GM12878 (cell line): ENCODE data around the gene RP9. TPM values are rescaled to one million over a fixed set of nuclear protein-coding genes. Genes with fewer than 3 reads are reported as not detected.

ENCODE experiments used
- ATAC-seq: fragments of 200-7000 bp; cut with Tn5 transposase; 3 replicates; pipeline ENCODE4 v1.9.1; 2020; ENCODE audit warnings: mild to moderate bottlenecking, moderate library complexity
- BruUV-seq: library from RNA; stranded (reverse); fragments of 400-500 nt; replicated peaks from 2 replicates; lab custom pipeline; 2021; lab: Mats Ljungman, UMichigan
- CTCF ChIA-PET: fragments of 300-600 bp; sonication (Branson Sonifier 250); formaldehyde crosslinking; extraction: SDS; loops from one replicate; lab custom pipeline; 2021; ENCODE audit warnings: inconsistent platforms; lab: Yijun Ruan, JAX
- POLR2A ChIA-PET: fragments of 350-600 bp; formaldehyde crosslinking; extraction: SDS; loops from one replicate; lab custom pipeline; 2021; ENCODE audit warnings: inconsistent platforms; lab: Charles Lee
- RAD21 ChIA-PET: fragments of 300-600 bp; sonication (Branson Sonifier 250); formaldehyde crosslinking; loops from one replicate; lab custom pipeline; 2023; ENCODE audit warnings: antibody characterized with exemption; ENCODE audit not compliant: unreplicated experiment; lab: Charles Lee
- SMC1A ChIA-PET: fragments of 300-600 bp; sonication (Branson Sonifier 250); formaldehyde crosslinking; loops from one replicate; lab custom pipeline; 2023; ENCODE audit not compliant: unreplicated experiment, uncharacterized antibody; lab: Charles Lee
- DNase-seq: peaks from one replicate; pipeline ENCODE4 v3.0.0-alpha.2; 2011; ENCODE audit warnings: low read depth, low spot score
- FAIRE-seq: peaks from 3 replicates; lab custom pipeline; 2011; peaks lifted over from hg19 to GRCh38; lab: Jason Lieb, UNC
- H2AFZ ChIP-seq: 2 replicates; pipeline ENCODE4 v1.6.0; 2011; ENCODE audit warnings: low read depth, low read length, control low read depth; ENCODE audit not compliant: control insufficient read depth
- H3K27ac ChIP-seq: 2 replicates; pipeline ENCODE4 v1.5.1; 2011; ENCODE audit warnings: control low read depth; ENCODE audit not compliant: control insufficient read depth, insufficient read depth
- H3K27me3 ChIP-seq, 2 experiments: replicated peaks in 1 of 2; 2 replicates each; pipeline versions ENCODE4 v1.6.0 to v1.6.1; 2011; ENCODE audit warnings: low read length in 1 of 2; ENCODE audit not compliant: control insufficient read depth in 2 of 2, insufficient read depth in 2 of 2
- H3K36me3 ChIP-seq, 2 experiments: 2 replicates each; pipeline ENCODE4 v1.5.1; 2011; ENCODE audit warnings: low read length in 1 of 2; ENCODE audit not compliant: control insufficient read depth in 2 of 2, insufficient read depth in 2 of 2
- H3K4me1 ChIP-seq: 2 replicates; pipeline ENCODE4 v1.6.1; 2011; ENCODE audit warnings: mild to moderate bottlenecking, low read length, moderate library complexity, mixed read lengths; ENCODE audit not compliant: control insufficient read depth, insufficient read depth
- H3K4me2 ChIP-seq: 2 replicates; pipeline ENCODE4 v1.6.0; 2011; ENCODE audit warnings: control low read depth; ENCODE audit not compliant: control insufficient read depth, insufficient read depth
- H3K4me3 ChIP-seq: fragments of 200-600 bp; sonication (generic); 2 replicates; pipeline ENCODE4 v1.5.1; 2016
- H3K79me2 ChIP-seq: 2 replicates; pipeline ENCODE4 v1.6.0; 2011; ENCODE audit warnings: low read length; ENCODE audit not compliant: control insufficient read depth, insufficient read depth
- H3K9ac ChIP-seq: 2 replicates; pipeline ENCODE4 v1.8.0; 2011; ENCODE audit warnings: low read length, control low read depth, mixed read lengths; ENCODE audit not compliant: control insufficient read depth, insufficient read depth
- H3K9me3 ChIP-seq: replicated peaks from 3 replicates; pipeline ENCODE4 v1.5.1; 2011; ENCODE audit warnings: mild to moderate bottlenecking, low read length; ENCODE audit not compliant: control insufficient read depth, insufficient read depth
- H4K20me1 ChIP-seq: 2 replicates; pipeline ENCODE4 v1.6.0; 2011; ENCODE audit not compliant: control insufficient read depth, insufficient read depth
- IKZF2 ChIP-seq, 2 experiments: fragments of 450-650 bp; IDR thresholded peaks; 2 replicates each; pipeline ENCODE4 v1.6.1; 2017; ENCODE audit warnings: mild to moderate bottlenecking in 2 of 2, moderate library complexity in 2 of 2
- KDM1A ChIP-seq: fragments of 200-600 bp; sonication (generic); IDR thresholded peaks from 2 replicates; pipeline ENCODE4 v1.6.1; 2016; ENCODE audit warnings: borderline replicate concordance
- PBX3 ChIP-seq: IDR thresholded peaks from 2 replicates; pipeline ENCODE4 v1.6.1; 2011; ENCODE audit warnings: mild to moderate bottlenecking, low read depth, low read length, moderate library complexity; ENCODE audit not compliant: insufficient replicate concordance
- POU2F2 ChIP-seq: IDR thresholded peaks from 3 replicates; pipeline ENCODE4 v1.6.1; 2011; ENCODE audit warnings: low read depth, mild to moderate bottlenecking, low read length, borderline replicate concordance
- SPI1 ChIP-seq: IDR thresholded peaks from 2 replicates; pipeline ENCODE4 v1.6.1; 2011; ENCODE audit warnings: low read depth, mild to moderate bottlenecking, low read length, moderate library complexity, borderline replicate concordance; ENCODE audit not compliant: insufficient read depth
- SUZ12 ChIP-seq: fragments of 200-600 bp; sonication (generic); IDR thresholded peaks from one replicate; pipeline ENCODE4 v1.6.1; 2018; ENCODE audit warnings: antibody characterized with exemption, mild to moderate bottlenecking; ENCODE audit not compliant: unreplicated experiment
- ZBTB11 ChIP-seq: fragments of 450-650 bp; formaldehyde crosslinking; IDR thresholded peaks from 2 replicates; pipeline ENCODE4 v1.5.0; 2022; ENCODE audit warnings: mild to moderate bottlenecking, missing genetic modification characterization
- ZNF24 ChIP-seq: fragments of 450-650 bp; IDR thresholded peaks from 2 replicates; pipeline ENCODE4 v1.6.1; 2017; ENCODE audit warnings: antibody characterized with exemption, mild to moderate bottlenecking
- ZSCAN29 ChIP-seq: fragments of 450-650 bp; IDR thresholded peaks from 2 replicates; pipeline ENCODE4 v1.6.1; 2017; ENCODE audit warnings: mild to moderate bottlenecking, moderate library complexity
- in situ Hi-C: fragments of 300-500 bp; cut with MboI; formaldehyde crosslinking; loops from 9 replicates; pipeline ENCODE4 v1.14.3; 2018; ENCODE audit warnings: mixed read lengths
- intact Hi-C: fragments of 100-400 bp; cut with micrococcal nuclease; formaldehyde crosslinking; loops from one replicate; pipeline ENCODE4 v1.14.2; 2022; ENCODE audit not compliant: unreplicated experiment
- polyA plus RNA-seq, 11 experiments: library from polyadenylated mRNA; depleted of rRNA in 4 of 11; unstranded in 6 of 11; stranded (reverse) in 5 of 11; fragments of >200 nt; fragmentation: Nextera tagmentation in 4 of 11; fragmentation: Illumina TruSeq in 1 of 11; extraction: Ambion mirVana in 4 of 11; extraction: Trizol in 1 of 11; gene quantifications; 1 replicate in 1 of 11; 2 replicates in 10 of 11; pipeline versions ENCODE4 v1.2.1 to v1.2.3, GENCODE V29; 2011 to 2016; ENCODE audit warnings: inconsistent platforms in 2 of 11, missing spikeins in 2 of 11, low read depth in 1 of 11
- total RNA-seq, 4 experiments: library from RNA; depleted of rRNA in 3 of 4; stranded (reverse); fragments of >200 nt in 3 of 4; fragmentation: Illumina TruSeq in 1 of 4; extraction: Trizol in 1 of 4; gene quantifications; 2 replicates each; pipeline versions ENCODE4 v1.2.1 to v1.2.3, GENCODE V29; 2013 to 2021
- TF ChIP-seq, protein P1 (sequence below): fragments of 450-650 bp; IDR thresholded peaks from 2 replicates; pipeline ENCODE4 v1.6.1; 2017; ENCODE audit warnings: mild to moderate bottlenecking
- TF ChIP-seq, protein P2 (sequence below): fragments of 450-650 bp; formaldehyde crosslinking; IDR thresholded peaks from 2 replicates; pipeline ENCODE4 v1.4.0; 2022; ENCODE audit warnings: mild to moderate bottlenecking, moderate library complexity

RP9 gene
- total and polyA plus RNA-seq, 10 of the 15 experiments (the other 5 are each of a cell fraction or from before 2014, with no cell fraction given) = 7.6 to 25.3 (median 16.9) TPM

DNA sequence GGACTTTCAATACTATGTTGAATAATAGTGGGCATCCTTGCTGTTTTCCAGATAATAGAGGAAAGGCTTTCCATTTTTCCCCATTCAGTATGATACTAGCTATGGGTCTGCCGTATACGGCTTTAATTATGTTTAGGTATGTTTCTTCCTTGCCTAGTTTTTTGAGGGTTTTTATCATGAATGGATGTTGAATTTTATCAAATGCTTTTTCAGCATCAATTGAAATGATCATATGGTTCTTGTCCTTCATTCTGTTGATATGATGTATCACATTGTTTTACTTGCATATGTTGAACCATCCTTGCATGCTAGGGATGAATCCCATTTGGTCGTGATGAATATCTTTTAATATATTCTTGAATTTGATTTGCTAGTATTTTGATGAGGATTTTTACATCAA is 9.2 kb upstream of the RP9 start (continued):
- no peak for TF ChIP-seq POU2F2
- no peak for TF ChIP-seq ZSCAN29

DNA sequence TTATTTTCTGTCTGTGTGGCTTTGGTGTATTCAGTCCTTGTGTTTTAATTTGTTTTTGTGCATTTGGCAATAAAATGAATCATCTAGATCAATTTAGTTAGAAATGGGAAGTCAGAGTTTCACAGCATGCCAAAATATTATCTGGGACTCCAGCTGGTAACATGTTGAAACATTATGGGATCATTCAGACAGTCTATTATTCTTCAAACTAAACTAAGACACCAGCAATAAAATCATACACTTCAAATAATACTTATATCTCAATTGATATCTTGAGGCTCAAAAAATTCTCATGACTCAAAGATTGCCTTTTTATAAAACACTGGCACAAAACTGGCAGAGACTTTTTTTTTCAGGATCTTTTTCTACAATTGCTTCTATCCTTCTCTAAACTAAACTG is 5.8 kb upstream of the RP9 start:
- POLR2A ChIA-PET = no interaction called here
- no TSS peak for BruUV-seq
- no peak overlapping the region for H2AFZ ChIP-seq
- H3K4me1 ChIP-seq = no peaks in the 10 kb centered on the region
- no peak overlapping the region for H3K4me3 ChIP-seq
- H3K4me2 ChIP-seq = no peak overlapping the region
- H3K9ac ChIP-seq = no peak overlapping the region
- RAD21 ChIA-PET = no interaction called here
- intact Hi-C loops (no loop called here), in situ Hi-C loops (no loop called here)
- DNase-seq (no peak), ATAC-seq (no peak), FAIRE-seq (no peak)
- no peaks in the 10 kb centered on the region for H4K20me1 ChIP-seq
- no peaks in the 10 kb centered on the region; a peak in 1 of 4 replicates for H3K27me3 ChIP-seq
- CTCF ChIA-PET = no interaction called here
- H3K27ac ChIP-seq = no peak overlapping the region
- H3K9me3 ChIP-seq = no peaks in the 10 kb centered on the region
- SMC1A ChIA-PET = no interaction called here
- no peaks in the 10 kb centered on the region for H3K79me2 ChIP-seq
- no peaks in the 10 kb centered on the region for H3K36me3 ChIP-seq
- TF ChIP-seq ZNF24 = no peak
- TF ChIP-seq ZBTB11 = no peak
- no peak for TF ChIP-seq KDM1A
- no peak for TF ChIP-seq SPI1
- TF ChIP-seq, protein P1, sequence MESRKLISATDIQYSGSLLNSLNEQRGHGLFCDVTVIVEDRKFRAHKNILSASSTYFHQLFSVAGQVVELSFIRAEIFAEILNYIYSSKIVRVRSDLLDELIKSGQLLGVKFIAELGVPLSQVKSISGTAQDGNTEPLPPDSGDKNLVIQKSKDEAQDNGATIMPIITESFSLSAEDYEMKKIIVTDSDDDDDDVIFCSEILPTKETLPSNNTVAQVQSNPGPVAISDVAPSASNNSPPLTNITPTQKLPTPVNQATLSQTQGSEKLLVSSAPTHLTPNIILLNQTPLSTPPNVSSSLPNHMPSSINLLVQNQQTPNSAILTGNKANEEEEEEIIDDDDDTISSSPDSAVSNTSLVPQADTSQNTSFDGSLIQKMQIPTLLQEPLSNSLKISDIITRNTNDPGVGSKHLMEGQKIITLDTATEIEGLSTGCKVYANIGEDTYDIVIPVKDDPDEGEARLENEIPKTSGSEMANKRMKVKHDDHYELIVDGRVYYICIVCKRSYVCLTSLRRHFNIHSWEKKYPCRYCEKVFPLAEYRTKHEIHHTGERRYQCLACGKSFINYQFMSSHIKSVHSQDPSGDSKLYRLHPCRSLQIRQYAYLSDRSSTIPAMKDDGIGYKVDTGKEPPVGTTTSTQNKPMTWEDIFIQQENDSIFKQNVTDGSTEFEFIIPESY = no peak
- TF ChIP-seq, protein P2, sequence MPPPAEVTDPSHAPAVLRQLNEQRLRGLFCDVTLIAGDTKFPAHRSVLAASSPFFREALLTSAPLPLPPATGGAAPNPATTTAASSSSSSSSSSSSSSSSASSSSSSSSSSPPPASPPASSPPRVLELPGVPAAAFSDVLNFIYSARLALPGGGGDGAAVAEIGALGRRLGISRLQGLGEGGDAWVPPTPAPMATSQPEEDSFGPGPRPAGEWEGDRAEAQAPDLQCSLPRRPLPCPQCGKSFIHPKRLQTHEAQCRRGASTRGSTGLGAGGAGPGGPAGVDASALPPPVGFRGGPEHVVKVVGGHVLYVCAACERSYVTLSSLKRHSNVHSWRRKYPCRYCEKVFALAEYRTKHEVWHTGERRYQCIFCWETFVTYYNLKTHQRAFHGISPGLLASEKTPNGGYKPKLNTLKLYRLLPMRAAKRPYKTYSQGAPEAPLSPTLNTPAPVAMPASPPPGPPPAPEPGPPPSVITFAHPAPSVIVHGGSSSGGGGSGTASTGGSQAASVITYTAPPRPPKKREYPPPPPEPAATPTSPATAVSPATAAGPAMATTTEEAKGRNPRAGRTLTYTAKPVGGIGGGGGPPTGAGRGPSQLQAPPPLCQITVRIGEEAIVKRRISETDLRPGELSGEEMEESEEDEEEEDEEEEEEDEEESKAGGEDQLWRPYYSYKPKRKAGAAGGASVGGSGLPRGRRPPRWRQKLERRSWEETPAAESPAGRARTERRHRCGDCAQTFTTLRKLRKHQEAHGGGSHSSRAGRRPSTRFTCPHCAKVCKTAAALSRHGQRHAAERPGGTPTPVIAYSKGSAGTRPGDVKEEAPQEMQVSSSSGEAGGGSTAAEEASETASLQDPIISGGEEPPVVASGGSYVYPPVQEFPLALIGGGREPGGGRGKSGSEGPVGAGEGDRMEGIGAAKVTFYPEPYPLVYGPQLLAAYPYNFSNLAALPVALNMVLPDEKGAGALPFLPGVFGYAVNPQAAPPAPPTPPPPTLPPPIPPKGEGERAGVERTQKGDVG (CRISPR knock-in tag) = no peak
- TF ChIP-seq PBX3 = no peak
- TF ChIP-seq SUZ12 = no peak
- no peak for TF ChIP-seq IKZF2 (IDR thresholded peaks at IDR 0.05)
